ENCODE measurements around the gene RPL37. TPM values are rescaled to one million over a fixed set of nuclear protein-coding genes. Genes with fewer than 3 reads are reported as not detected.

RPL37 gene
- total and polyA plus RNA-seq, 4 donors, result 40.5 to 1,326 (median 722) TPM

GRCh38 chr5:40828021-40828631, 6.9 kb downstream of the RPL37 start:
- Histone ChIP-seq H3K9me3 (ENCODE audit: control insufficient read depth in 4 of 4, low read length in 3 of 4) (no peaks in the 10 kb centered on the region), H3K9ac (ENCODE audit: low read depth in 1 of 2, low read length in 2 of 2) (no peak overlapping the region)
- DNase-seq (ENCODE audit: low spot score), result no peak

More at GRCh38 chr5:40828021-40828631, 6.9 kb downstream of the RPL37 start:
- Histone ChIP-seq H3K27me3 (ENCODE audit: control insufficient read depth in 4 of 4, insufficient read depth in 4 of 4, low read length in 3 of 4) (no peaks in the 10 kb centered on the region), H3K27ac (ENCODE audit: low read depth in 1 of 2, low read length in 2 of 2) (no peak overlapping the region), H3K36me3 (ENCODE audit: control insufficient read depth in 4 of 4, insufficient read depth in 3 of 4, low read depth in 1 of 4, low read length in 3 of 4) (peaks cover 17 to 64% (median 58%) of the 10 kb centered on the region in 4 donors), H3K4me1 (ENCODE audit: control insufficient read depth in 4 of 4, insufficient read depth in 4 of 4, low read length in 3 of 4) (peaks cover 0 to 2% (median under 1%) of the 10 kb centered on the region in 4 donors), H3K4me3 (ENCODE audit: low read depth in 1 of 3, low read length in 3 of 3) (no peak overlapping the region)
- WGBS, result 95% methylated on average over 3 of the region's 3 CpGs
- TF ChIP-seq ATF3 (IDR thresholded peaks at IDR 0.05), result no peak
- no peak for TF ChIP-seq FOXA1 (IDR thresholded peaks at IDR 0.05)
- TF ChIP-seq GABPA (IDR thresholded peaks at IDR 0.05 in 1 of 2, conservative IDR thresholded peaks at IDR 0.05 in 1 of 2), result no peak
- TF ChIP-seq EGR1 (IDR thresholded peaks at IDR 0.05; ENCODE audit: low read depth in 2 of 2), result no peak
- TF ChIP-seq RXRA (IDR thresholded peaks at IDR 0.05), result no peak
- no peak for TF ChIP-seq REST (IDR thresholded peaks at IDR 0.05)
- no peak for TF ChIP-seq SP1 (IDR thresholded peaks at IDR 0.05)
- TF ChIP-seq FOXA2 (IDR thresholded peaks at IDR 0.05), result no peak
- TF ChIP-seq RAD21 (IDR thresholded peaks at IDR 0.05), result no peak
- TF ChIP-seq JUND (IDR thresholded peaks at IDR 0.05), result no peak
- TF ChIP-seq YY1 (IDR thresholded peaks at IDR 0.05), result no peak
- no peak for TF ChIP-seq HNF4G (IDR thresholded peaks at IDR 0.05)
- no peak for TF ChIP-seq MAX (IDR thresholded peaks at IDR 0.05)
- TF ChIP-seq TAF1 (conservative IDR thresholded peaks at IDR 0.05), result no peak
- no peak for TF ChIP-seq CTCF (IDR thresholded peaks at IDR 0.05; ENCODE audit: low read depth, low read length, missing input control)
- TF ChIP-seq ZBTB33 (IDR thresholded peaks at IDR 0.05), result no peak
- no peak for TF ChIP-seq HNF4A (conservative IDR thresholded peaks at IDR 0.05)
- TF ChIP-seq NR2F2 (IDR thresholded peaks at IDR 0.05), result no peak

Measured in liver (tissue), 9 donors.